H1 (cell line): ENCODE measurements around the gene NT5M. TPM values are rescaled to one million over a fixed set of nuclear protein-coding genes. Genes with fewer than 3 reads are reported as not detected.

Experiments
- CTCF ChIA-PET: fragments of 300-600 bp; sonication (Branson Sonifier 250); formaldehyde crosslinking; loops from one replicate; lab custom pipeline; 2021; ENCODE audit not compliant: partially characterized antibody; lab: Charles Lee
- POLR2A ChIA-PET: fragments of 300-600 bp; sonication (Branson Sonifier 250); formaldehyde crosslinking; loops from one replicate; lab custom pipeline; 2021; ENCODE audit warnings: inconsistent platforms; ENCODE audit not compliant: partially characterized antibody; lab: Charles Lee
- DNase-seq, 2 experiments: peaks; one replicate each; pipeline versions ENCODE4 v3.0.0 to v3.0.0-alpha.2; 2010 to 2022; ENCODE audit warnings: low spot score in 2 of 2, low read depth in 1 of 2, mixed read lengths in 1 of 2
- FAIRE-seq: peaks from 2 replicates; lab custom pipeline; 2011; peaks lifted over from hg19 to GRCh38; lab: Jason Lieb, UNC
- H2AFZ ChIP-seq: 2 replicates; pipeline ENCODE4 v1.8.1; 2012; ENCODE audit warnings: low read length, inconsistent platforms
- H2AK5ac ChIP-seq: 2 replicates; pipeline ENCODE4 v1.6.1; 2013; ENCODE audit warnings: low read depth, low read length
- H2BK120ac ChIP-seq: replicated peaks from 2 replicates; pipeline ENCODE3; 2013; ENCODE audit warnings: low read depth, low read length, inconsistent platforms
- H2BK12ac ChIP-seq: 2 replicates; pipeline ENCODE4 v1.6.1; 2013; ENCODE audit warnings: low read depth, low read length
- H2BK15ac ChIP-seq: 2 replicates; pipeline ENCODE4 v1.6.1; 2013; ENCODE audit warnings: low read length
- H2BK20ac ChIP-seq: 2 replicates; pipeline ENCODE4 v1.6.1; 2013; ENCODE audit warnings: low read length
- H2BK5ac ChIP-seq: 2 replicates; pipeline ENCODE4 v1.6.1; 2013; ENCODE audit warnings: low read depth, low read length
- H3K14ac ChIP-seq: 2 replicates; pipeline ENCODE4 v1.6.1; 2013; ENCODE audit warnings: inconsistent platforms; ENCODE audit not compliant: insufficient read length
- H3K18ac ChIP-seq: 2 replicates; pipeline ENCODE4 v1.6.1; 2013; ENCODE audit warnings: low read length; ENCODE audit errors: extremely low read depth
- H3K23ac ChIP-seq: 2 replicates; pipeline ENCODE4 v1.6.1; 2013; ENCODE audit warnings: inconsistent platforms; ENCODE audit not compliant: insufficient read length
- H3K23me2 ChIP-seq: 2 replicates; pipeline ENCODE4 v1.6.1; 2013; ENCODE audit warnings: low read depth, low read length
- H3K27ac ChIP-seq: 2 replicates; pipeline ENCODE4 v1.6.1; 2011; ENCODE audit warnings: low read depth, low read length, inconsistent platforms
- H3K27me3 ChIP-seq, 4 experiments: replicated peaks in 1 of 4; 1 replicate in 1 of 4; 2 replicates in 3 of 4; pipeline versions ENCODE4 v1.6.1 to v1.8.1; 2011 to 2013; ENCODE audit warnings: low read length in 3 of 4, mild to moderate bottlenecking in 3 of 4, inconsistent platforms in 2 of 4, mixed read lengths in 2 of 4, moderate library complexity in 1 of 4; ENCODE audit not compliant: control insufficient read depth in 3 of 4, insufficient read depth in 3 of 4; ENCODE audit errors: extremely low read depth in 1 of 4
- H3K36me3 ChIP-seq, 4 experiments: 2 replicates each; pipeline versions ENCODE4 v1.6.1 to v1.8.1; 2011 to 2013; ENCODE audit warnings: mild to moderate bottlenecking in 4 of 4, low read length in 3 of 4, moderate library complexity in 2 of 4, control low read depth in 1 of 4, inconsistent platforms in 1 of 4; ENCODE audit not compliant: insufficient read depth in 4 of 4, control insufficient read depth in 2 of 4
- H3K4ac ChIP-seq: replicated peaks from 2 replicates; pipeline ENCODE3; 2013; ENCODE audit warnings: low read length, low read depth, mixed read lengths, inconsistent platforms; ENCODE audit not compliant: insufficient read length
- H3K4me1 ChIP-seq, 4 experiments: replicated peaks in 1 of 4; 1 replicate in 1 of 4; 2 replicates in 3 of 4; pipeline versions ENCODE4 v1.6.1 to v1.8.1; 2011 to 2013; ENCODE audit warnings: low read length in 3 of 4, inconsistent platforms in 2 of 4, mixed read lengths in 1 of 4; ENCODE audit not compliant: insufficient read depth in 4 of 4, control insufficient read depth in 3 of 4
- H3K4me2 ChIP-seq, 2 experiments: 2 replicates each; pipeline versions ENCODE4 v1.6.1 to v1.8.1; 2011 to 2013; ENCODE audit warnings: low read depth in 2 of 2, low read length in 2 of 2, control low read depth in 1 of 2, inconsistent platforms in 1 of 2, mild to moderate bottlenecking in 1 of 2; ENCODE audit not compliant: insufficient read depth in 1 of 2
- H3K4me3 ChIP-seq, 4 experiments: fragments of 200-600, 300-600 bp in 1 of 4; sonication (generic), shearing (Covaris generic), sonication (Bioruptor Twin) in 1 of 4; 2 replicates each; pipeline versions ENCODE4 v1.5.1 to v1.8.1; 2011 to 2016; ENCODE audit warnings: low read length in 4 of 4, low read depth in 3 of 4, control low read depth in 2 of 4, inconsistent platforms in 2 of 4, mild to moderate bottlenecking in 2 of 4, mixed read lengths in 1 of 4, moderate library complexity in 1 of 4; ENCODE audit not compliant: insufficient read depth in 2 of 4; ENCODE audit errors: extremely low read depth in 1 of 4
- H3K56ac ChIP-seq: replicated peaks from 2 replicates; pipeline ENCODE3; 2013; ENCODE audit warnings: low read depth, mild to moderate bottlenecking, mixed read lengths, low read length, inconsistent platforms; ENCODE audit not compliant: insufficient read length
- H3K79me1 ChIP-seq: 2 replicates; pipeline ENCODE4 v1.6.1; 2013; ENCODE audit warnings: low read depth, low read length, control low read depth
- H3K79me2 ChIP-seq, 2 experiments: 2 replicates each; pipeline versions ENCODE4 v1.6.1 to v1.8.1; 2012 to 2013; ENCODE audit warnings: low read length in 2 of 2, mild to moderate bottlenecking in 2 of 2, inconsistent platforms in 1 of 2; ENCODE audit not compliant: insufficient read depth in 2 of 2, control insufficient read depth in 1 of 2
- H3K9ac ChIP-seq, 4 experiments: replicated peaks in 1 of 4; 1 replicate in 1 of 4; 2 replicates in 3 of 4; pipeline versions ENCODE4 v1.6.1 to v1.8.1; 2011 to 2013; ENCODE audit warnings: low read depth in 3 of 4, low read length in 3 of 4, control low read depth in 2 of 4, mild to moderate bottlenecking in 2 of 4, moderate library complexity in 2 of 4, inconsistent platforms in 1 of 4; ENCODE audit errors: extremely low read depth in 1 of 4
- H3K9me3 ChIP-seq, 2 experiments: 2 replicates each; pipeline versions ENCODE4 v1.6.1 to v1.8.1; 2012 to 2013; ENCODE audit warnings: mild to moderate bottlenecking in 2 of 2, moderate library complexity in 2 of 2, control low read depth in 1 of 2, inconsistent platforms in 1 of 2, low read depth in 1 of 2, low read length in 1 of 2, mixed read lengths in 1 of 2; ENCODE audit not compliant: insufficient read depth in 2 of 2
- H4K20me1 ChIP-seq, 2 experiments: replicated peaks in 1 of 2; 2 replicates each; pipeline versions ENCODE3 to v1.8.1; 2011 to 2013; ENCODE audit warnings: inconsistent platforms in 2 of 2, low read length in 2 of 2, mild to moderate bottlenecking in 1 of 2; ENCODE audit not compliant: insufficient read depth in 2 of 2, control insufficient read depth in 1 of 2
- H4K5ac ChIP-seq: 2 replicates; pipeline ENCODE4 v1.6.1; 2013; ENCODE audit warnings: low read length, low read depth, mixed read lengths, inconsistent platforms; ENCODE audit not compliant: insufficient read length
- H4K8ac ChIP-seq: 2 replicates; pipeline ENCODE4 v1.8.0; 2013; ENCODE audit warnings: mild to moderate bottlenecking, moderate library complexity, low read length, inconsistent platforms; ENCODE audit not compliant: insufficient read depth; ENCODE audit errors: extremely low read depth
- H4K91ac ChIP-seq: replicated peaks from 2 replicates; pipeline ENCODE3; 2013; ENCODE audit warnings: low read length, mixed read lengths, inconsistent platforms; ENCODE audit not compliant: insufficient read length
- ASH2L ChIP-seq: fragments of 200-600, 300-600 bp; sonication (generic); IDR thresholded peaks from one replicate; pipeline ENCODE4 v1.7.1; 2017; ENCODE audit warnings: low read length
- CEBPB ChIP-seq: IDR thresholded peaks from 2 replicates; pipeline ENCODE4 v1.6.1; 2012; ENCODE audit warnings: low read depth, low read length
- CHD2 ChIP-seq: IDR thresholded peaks from 2 replicates; pipeline ENCODE4 v1.6.1; 2012; ENCODE audit warnings: low read length, improper control_type of control experiment
- KDM4A ChIP-seq: IDR thresholded peaks from one replicate; pipeline ENCODE4 v1.7.1; 2012; ENCODE audit warnings: low read depth, mild to moderate bottlenecking, moderate library complexity, low read length, inconsistent platforms; ENCODE audit not compliant: severe bottlenecking
- PHF8 ChIP-seq: fragments of 200-600 bp; sonication (generic); conservative IDR thresholded peaks from 2 replicates; pipeline ENCODE4 v1.7.1; 2012; ENCODE audit warnings: low read depth, mild to moderate bottlenecking, inconsistent platforms, low read length, moderate library complexity
- POLR2AphosphoS5 ChIP-seq: IDR thresholded peaks from 2 replicates; pipeline ENCODE4 v1.6.1; 2011; ENCODE audit warnings: low read depth, low read length
- SIN3A ChIP-seq, 2 experiments: IDR thresholded peaks in 1 of 2; conservative IDR thresholded peaks in 1 of 2; 2 replicates each; pipeline ENCODE4 v1.6.1; 2011 to 2012; ENCODE audit warnings: low read length in 2 of 2, improper control_type of control experiment in 1 of 2, low read depth in 1 of 2, mild to moderate bottlenecking in 1 of 2
- TAF1 ChIP-seq: IDR thresholded peaks from 2 replicates; pipeline ENCODE4 v1.6.1; 2011; ENCODE audit warnings: mild to moderate bottlenecking, low read depth, low read length
- YY1 ChIP-seq: IDR thresholded peaks from 2 replicates; pipeline ENCODE4 v1.6.1; 2011; ENCODE audit warnings: low read depth, mild to moderate bottlenecking, low read length
- WGBS, 2 experiments: shearing (Covaris generic) in 1 of 2; methylation state at CpG; one replicate each; pipeline versions ENCODE4 v1.1.6 to v1.1.7; 2013 to 2015; ENCODE audit warnings: low lambda C conversion rate in 2 of 2, mixed read lengths in 2 of 2, inconsistent platforms in 1 of 2, low coverage in 1 of 2, missing lambda C conversion rate in 1 of 2; ENCODE audit not compliant: insufficient replicate concordance in 2 of 2, insufficient coverage in 1 of 2, insufficient read length in 1 of 2; ENCODE audit errors: extremely low coverage in 1 of 2, missing lambda C conversion rate in 1 of 2; 5-methylcytosine and 5-hydroxymethylcytosine counted together
- polyA plus RNA-seq, 7 experiments: library from polyadenylated mRNA; depleted of rRNA in 3 of 7; stranded (reverse) in 5 of 7; unstranded in 2 of 7; fragments of >200 nt in 5 of 7; fragments of 200-250 nt in 2 of 7; gene quantifications; 1 replicate in 5 of 7; 2 replicates in 1 of 7; 4 replicates in 1 of 7; pipeline versions ENCODE4 v1.2.1 to v1.2.3, GENCODE V29; 2011 to 2013; ENCODE audit warnings: missing spikeins in 2 of 7, mixed read lengths in 2 of 7
- total RNA-seq: library from RNA; stranded (reverse); fragmentation: NEBNext Ultra II Directional; extraction: Animal tissue kit (Norgen Biotek cat#: 25700); gene quantifications from 2 replicates; pipeline ENCODE4 v1.2.1, GENCODE V29; 2021
- TF ChIP-seq, protein P1 (sequence below): IDR thresholded peaks from 2 replicates; pipeline ENCODE4 v1.6.1; 2011; ENCODE audit warnings: low read depth, mild to moderate bottlenecking, low read length; ENCODE audit not compliant: insufficient read depth

Gene NT5M
- total and polyA plus RNA-seq, 2 of the 8 experiments (the other 6 are each of a cell fraction or from before 2014, with no cell fraction given) = 7.6 to 18.2 TPM

DNA sequence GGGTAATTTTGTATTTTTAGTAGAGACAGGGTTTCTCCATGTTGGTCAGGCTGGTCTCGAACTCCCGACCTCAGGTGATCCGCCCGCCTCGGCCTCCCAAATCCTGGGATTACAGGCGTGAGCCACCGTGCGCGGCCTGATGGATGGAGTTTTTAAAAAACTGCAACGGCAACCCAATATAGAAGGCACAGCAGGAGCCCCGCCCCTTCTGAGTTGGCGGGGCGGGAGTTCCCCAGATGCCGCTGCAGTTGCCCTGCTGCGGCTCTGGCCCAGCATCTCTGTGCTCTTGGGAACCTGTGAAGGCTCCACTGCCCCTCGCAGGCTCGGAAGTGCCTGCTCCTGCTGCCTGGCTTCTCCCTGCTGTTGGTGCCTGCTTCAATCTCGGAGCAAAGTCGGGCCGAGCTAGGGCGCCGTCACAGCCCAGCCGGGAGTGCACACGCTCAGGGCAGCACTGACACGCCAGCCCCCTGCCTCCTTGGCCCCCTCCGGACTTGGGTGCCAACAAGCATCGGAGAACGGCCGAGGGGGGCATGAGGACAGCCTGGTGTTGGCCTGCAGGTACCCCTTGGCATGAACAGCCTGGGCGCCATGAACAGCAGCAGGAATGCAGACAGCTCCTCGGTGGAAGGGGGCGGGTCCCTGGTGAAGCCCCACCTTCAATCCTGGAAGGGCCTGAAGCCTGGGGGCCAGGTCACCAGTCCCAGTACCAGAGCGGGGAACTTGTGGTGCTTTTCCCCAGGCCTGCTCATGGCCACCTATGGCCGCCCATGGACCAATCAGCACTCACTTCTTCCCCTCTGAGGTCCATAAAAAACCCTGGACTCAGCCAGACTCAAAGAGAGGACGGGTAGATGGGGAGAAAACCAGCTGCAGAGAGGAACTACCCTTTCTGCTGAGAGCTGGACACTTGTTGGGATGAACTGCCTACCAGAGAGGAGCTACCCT lies 2.3 kb upstream of the NT5M start:
- CTCF ChIA-PET = interaction anchor here (1.0 to 1.8 kb wide), 5 partner anchors 11 to 196 kb away, joined by 3 to 5 read pairs (median 3); no protein-coding TSS in a partner anchor
- TF ChIP-seq SIN3A (conservative IDR thresholded peaks at IDR 0.05 in 1 of 2, IDR thresholded peaks at IDR 0.05 in 1 of 2; ENCODE audit: low read depth in 1 of 2, low read length in 2 of 2) = peak in 1 of 2 experiments; percentile 72; a peak in 1 of 4 replicates
- no peak for TF ChIP-seq CHD2
- peak; percentile 79 for TF ChIP-seq YY1
- TF ChIP-seq PHF8 = no peak; the same call in none of the 2 replicates
- TF ChIP-seq, protein P1, sequence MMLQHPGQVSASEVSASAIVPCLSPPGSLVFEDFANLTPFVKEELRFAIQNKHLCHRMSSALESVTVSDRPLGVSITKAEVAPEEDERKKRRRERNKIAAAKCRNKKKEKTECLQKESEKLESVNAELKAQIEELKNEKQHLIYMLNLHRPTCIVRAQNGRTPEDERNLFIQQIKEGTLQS = no peak
- TF ChIP-seq ASH2L = peak; percentile 72
- no peak for TF ChIP-seq CEBPB
- peak; percentile 50 for TF ChIP-seq POLR2AphosphoS5
- peak; percentile 76 for TF ChIP-seq TAF1
- TF ChIP-seq KDM4A = peak; percentile 71

More for the DNA sequence above, 2.3 kb upstream of the NT5M start:
- H4K5ac ChIP-seq = peak overlapping the region; percentile 51
- H3K23ac ChIP-seq = no peak overlapping the region
- no peak overlapping the region for H2BK12ac ChIP-seq
- peak overlapping the region; percentile 61 for H4K91ac ChIP-seq
- POLR2A ChIA-PET = interaction anchor here (0.8 to 3.1 kb wide), 9 partner anchors 10 to 196 kb away, joined by 3 to 33 read pairs (median 5); partner anchors contain the start of gene COPS3
- H3K4me3 ChIP-seq = peak overlapping the region; percentile 57 to 84 (median 70)
- no peak overlapping the region for H3K4ac ChIP-seq
- H2BK120ac ChIP-seq = peak overlapping the region; percentile 90
- H3K56ac ChIP-seq = peak overlapping the region; percentile 61
- peak overlapping the region; percentile 62; the same call in 1 of the 2 replicates for H4K8ac ChIP-seq
- H3K18ac ChIP-seq = peak overlapping the region; percentile 89
- H3K79me1 ChIP-seq = no peaks in the 10 kb centered on the region
- H2BK5ac ChIP-seq = peak overlapping the region; percentile 92
- peak; percentile 87 to 93 for DNase-seq
- peak overlapping the region; percentile 38 for H2AFZ ChIP-seq
- peak overlapping the region; percentile 65; the same call in 1 of the 2 replicates for H2AK5ac ChIP-seq
- H3K4me2 ChIP-seq = peak overlapping the region; percentile 58 to 90
- H3K23me2 ChIP-seq = peaks cover 11% of the 10 kb centered on the region
- FAIRE-seq = peak; percentile 95
- H4K20me1 ChIP-seq = no peaks in the 10 kb centered on the region
- 2% methylated on average over 26 of the region's 35 CpGs; no CpG with 5 or more reads in 1 of the 2 experiments for WGBS, 2 experiments
- no peaks in the 10 kb centered on the region for H3K79me2 ChIP-seq
- peak overlapping the region; percentile 40; the same call in 1 of the 2 replicates for H3K27ac ChIP-seq
- peak overlapping the region; percentile 6 to 52 (median 48); a peak in 5 of 7 replicates for H3K9ac ChIP-seq
- no peaks in the 10 kb centered on the region for H3K36me3 ChIP-seq
- no peaks in the 10 kb centered on the region for H3K9me3 ChIP-seq
- peak overlapping the region; percentile 12; the same call in 1 of the 2 replicates for H2BK15ac ChIP-seq
- no peak overlapping the region for H2BK20ac ChIP-seq
- H3K14ac ChIP-seq = no peak overlapping the region
- peaks cover 0 to 10% (median 8%) of the 10 kb centered on the region in 4 experiments; a peak in 5 of 7 replicates for H3K27me3 ChIP-seq
- H3K4me1 ChIP-seq = peaks cover 0 to 6% (median under 1%) of the 10 kb centered on the region in 4 experiments; a peak in 4 of 7 replicates
